CD4-positive, alpha-beta T cell treated with Interferon gamma for 1 hour (primary cell): ENCODE data around the gene PAM.
A peak's percentile ranks its signal among the peaks of the same experiment; 100 is the strongest.

ENCODE experiments used
- DNase-seq: peaks from one replicate; pipeline ENCODE4 v3.0.0-alpha.2; 2020

Gene PAM

DNA sequence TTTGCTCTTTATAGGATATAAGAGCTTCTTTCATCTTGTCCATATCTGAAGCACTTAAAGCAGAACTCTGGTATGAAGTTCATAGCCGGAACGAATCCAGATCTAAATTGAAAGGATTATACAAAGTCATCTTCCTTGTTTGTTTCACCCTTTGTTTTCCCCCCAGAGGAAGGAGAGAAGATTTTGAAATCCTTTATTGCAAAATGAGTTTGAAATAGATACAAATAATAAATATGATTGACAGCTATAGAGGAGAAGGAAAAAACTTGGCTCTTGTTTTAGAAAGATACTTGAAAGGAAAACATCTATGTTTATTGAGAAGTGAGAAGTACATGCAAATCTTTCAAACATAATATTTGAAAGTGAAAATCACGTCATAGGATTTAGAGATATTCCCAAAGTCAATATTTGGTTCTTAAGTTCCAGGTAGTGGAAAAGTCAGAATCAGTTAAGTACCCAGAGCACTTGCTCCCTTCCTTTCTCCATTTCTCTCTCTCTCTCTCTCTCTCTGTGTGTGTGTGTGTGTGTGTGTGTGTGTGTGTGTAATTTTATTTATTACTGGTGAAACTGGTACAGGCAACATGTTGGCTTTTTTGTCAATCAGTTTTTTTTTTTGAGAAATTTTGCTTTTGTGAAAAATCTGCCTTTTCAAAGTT, 27.2 kb downstream of the PAM start:
- no peak for DNase-seq

DNA sequence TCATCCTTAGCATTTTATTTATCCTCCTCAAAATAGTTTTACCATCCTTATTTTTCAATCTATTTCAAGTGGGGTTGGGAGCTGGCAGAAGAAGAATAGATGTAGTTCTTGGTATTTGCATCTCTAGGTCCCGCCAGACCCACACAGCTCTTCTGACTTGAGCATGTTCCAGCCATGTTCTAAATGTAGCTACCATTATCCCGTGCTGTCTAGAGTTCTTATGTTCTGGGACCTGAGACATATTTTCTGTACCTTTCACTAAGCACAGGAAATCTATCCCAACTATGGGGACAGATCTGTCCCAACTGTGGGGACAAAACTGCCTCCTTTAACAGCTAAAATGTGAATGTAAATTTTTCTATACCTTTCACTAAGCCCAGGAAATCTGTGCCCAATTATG, 32.0 kb downstream of the PAM start:
- no peak for DNase-seq

GRCh38 chr5:102788788-102789187, 33.7 kb downstream of the PAM start:
- no peak for DNase-seq

DNA sequence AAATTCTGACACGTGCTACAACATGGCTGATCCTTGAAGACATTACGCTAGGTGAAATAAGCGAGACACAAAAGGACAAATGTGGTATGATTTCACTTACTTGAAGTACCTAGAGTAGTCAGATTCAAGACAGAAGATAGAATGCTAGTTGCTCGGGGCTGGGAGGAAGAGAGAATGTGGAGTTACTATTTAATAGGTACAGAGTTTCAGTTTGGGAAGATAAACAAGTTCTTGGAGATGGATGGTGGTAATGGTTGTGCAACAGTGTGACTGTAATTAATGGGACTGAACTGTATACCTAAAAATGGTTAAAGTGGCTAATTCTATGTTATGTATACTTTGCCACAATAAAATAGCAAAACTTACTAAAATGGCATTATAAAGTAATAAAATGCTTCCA, 34.4 kb downstream of the PAM start:
- DNase-seq: no peak

DNA sequence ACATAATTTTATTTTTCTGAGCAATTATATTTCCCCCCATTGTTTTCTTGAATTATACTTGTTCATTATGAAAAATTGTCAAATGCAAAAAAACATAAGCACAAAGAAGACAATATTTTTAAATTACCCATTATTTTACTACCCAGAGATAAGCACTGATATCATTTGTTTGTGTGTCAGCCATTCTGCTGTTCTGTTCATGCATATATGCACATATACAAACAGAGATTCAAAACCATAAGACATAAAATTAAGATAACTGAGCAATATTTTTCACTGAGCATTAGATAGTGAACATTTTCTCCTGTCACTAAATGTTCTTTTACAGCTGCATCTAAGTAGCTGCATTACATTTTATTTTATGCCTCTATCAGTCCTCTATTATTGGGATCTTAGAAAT, 35.6 kb downstream of the PAM start:
- DNase-seq: no peak

DNA sequence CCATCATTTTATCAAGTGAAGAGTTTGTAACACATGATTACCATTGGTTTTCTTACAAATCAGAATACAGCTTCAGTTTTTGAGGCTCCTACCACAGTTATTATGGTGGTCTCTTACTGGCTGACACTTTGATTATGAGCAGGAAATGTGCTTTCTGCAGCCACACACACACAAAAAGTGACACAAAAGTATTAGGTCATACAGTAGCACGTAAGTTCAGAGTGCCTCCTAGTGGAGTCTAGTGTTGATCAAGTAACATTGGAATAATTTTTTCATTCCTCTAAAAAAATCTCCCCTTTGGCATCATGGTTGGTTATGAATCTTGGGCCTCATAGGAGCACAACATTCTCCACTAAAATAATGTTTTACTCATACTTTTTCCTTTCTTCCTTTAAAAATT, 37.6 kb downstream of the PAM start:
- DNase-seq: no peak

DNA sequence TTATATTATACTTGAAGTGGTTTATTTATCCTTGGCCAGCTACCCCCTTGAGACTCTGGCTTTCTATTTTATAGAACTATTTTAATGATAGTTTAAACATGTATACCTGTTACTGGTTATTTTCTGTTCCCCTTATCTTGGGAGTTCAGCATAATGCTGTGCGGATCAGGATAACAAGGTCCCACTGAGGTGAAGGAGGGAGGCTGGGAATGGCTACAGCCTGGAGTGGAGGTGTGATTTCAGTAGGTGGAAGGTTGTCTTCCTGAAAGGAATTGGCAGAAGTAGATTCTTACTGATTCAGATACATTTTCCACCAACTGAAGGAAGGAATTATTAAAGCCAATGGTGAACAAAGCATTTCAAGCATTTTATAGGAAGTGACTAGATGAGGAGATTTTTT, 38.9 kb downstream of the PAM start:
- no peak for DNase-seq

DNA sequence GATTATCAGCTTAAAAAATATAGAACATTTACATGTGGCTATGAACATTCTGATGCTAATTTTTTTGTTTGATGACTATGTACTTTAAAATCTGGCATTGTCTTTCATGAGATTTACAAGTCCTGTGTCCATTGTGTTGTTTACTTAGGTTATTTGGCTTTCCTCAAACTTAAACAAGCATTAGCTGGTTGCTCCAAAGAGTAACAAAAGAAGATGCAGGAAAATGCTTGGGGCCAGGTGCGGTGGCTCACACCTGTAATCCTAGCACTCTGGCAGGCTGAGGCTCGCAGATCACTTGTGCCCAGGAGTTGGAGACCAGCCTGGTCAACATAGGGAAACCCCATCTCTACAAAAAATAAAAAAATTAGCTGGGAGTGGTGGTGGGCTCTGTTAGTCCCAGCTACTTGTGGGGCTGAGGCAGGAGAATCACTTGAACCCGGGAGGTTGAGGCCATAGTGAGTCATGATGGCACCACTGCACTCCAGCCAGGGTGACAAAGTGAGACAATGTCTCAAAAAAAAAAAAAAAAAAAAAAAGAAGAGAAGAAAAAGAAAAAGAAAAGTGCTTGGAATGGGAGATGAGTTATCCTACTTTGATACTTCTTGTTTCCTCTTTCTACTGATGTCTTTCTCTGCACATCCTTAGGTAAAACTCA, 39.7 kb downstream of the PAM start:
- DNase-seq: no peak

GRCh38 chr5:102795526-102795925, 40.4 kb downstream of the PAM start:
- no peak for DNase-seq

GRCh38 chr5:102796009-102796408, 40.9 kb downstream of the PAM start:
- DNase-seq: no peak

DNA sequence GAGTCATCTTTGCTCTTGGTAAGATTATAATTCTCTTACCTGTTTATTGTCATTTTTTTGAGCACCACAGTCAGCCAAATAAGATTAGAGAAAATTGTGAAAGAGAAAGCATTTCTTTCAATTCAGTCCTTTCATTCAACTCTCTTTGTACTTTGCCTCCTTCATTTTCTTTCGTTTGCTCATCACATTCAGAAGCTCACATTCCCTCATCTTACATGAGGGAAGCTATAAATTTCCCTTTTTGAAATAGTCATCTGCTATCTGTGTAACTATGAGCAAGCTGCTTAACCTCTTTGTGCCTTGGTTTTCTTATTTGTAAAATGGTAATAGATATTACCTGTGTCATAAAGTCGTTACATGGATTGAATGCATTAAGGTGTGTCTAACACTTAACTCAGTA, 41.4 kb downstream of the PAM start:
- no peak for DNase-seq

GRCh38 chr5:102797322-102797884, 42.3 kb downstream of the PAM start:
- DNase-seq: no peak

DNA sequence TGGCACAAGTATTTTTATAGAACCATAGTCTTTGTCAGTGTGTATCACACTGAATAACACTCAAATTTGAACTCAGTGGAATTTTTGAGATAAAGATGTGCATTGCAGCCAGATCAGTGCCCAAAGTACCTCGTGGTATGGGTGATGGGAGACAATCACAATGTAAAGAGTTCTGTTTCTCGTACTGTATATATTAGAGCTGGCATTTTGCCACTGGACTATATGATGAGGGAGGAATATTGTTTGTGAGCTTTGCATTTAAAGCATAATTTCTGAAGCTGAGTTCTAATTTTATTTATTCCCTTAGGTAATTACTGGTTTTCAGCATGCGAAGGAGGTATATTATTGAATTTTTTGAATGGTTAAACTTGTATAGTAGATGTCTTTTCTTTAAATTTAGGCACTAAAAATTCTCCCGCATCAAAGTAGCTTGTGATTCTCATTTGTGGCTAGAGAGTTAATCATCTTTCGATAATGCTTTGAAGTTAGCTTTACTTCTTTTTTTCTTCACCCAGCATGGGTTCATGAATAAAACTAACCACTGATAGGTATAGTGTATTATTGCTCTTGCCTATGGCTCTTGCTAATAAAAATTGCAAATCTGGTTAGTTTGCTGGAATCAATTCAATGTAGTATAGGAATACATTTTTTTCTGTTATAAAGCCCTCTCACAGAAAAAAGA, 43.1 kb downstream of the PAM start:
- DNase-seq: no peak

DNA sequence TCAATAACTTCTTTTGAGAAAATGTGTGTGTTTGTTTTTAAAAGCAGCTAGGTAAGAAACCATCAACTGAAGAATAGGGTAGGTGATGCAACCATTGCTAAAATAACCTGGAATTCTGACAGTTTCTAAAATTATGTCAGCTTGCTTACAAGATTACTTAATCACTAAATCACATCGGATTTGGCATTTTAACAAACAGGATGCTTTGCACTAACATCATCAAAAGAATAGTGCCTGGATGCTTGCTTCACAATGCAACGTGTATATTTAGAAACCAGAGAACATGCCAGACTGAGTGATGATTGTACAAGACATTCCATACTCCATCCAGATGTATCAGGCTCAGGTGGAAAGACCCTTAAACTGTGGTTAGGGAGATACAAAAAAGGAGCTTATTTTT, 43.9 kb downstream of the PAM start:
- DNase-seq: no peak

DNA sequence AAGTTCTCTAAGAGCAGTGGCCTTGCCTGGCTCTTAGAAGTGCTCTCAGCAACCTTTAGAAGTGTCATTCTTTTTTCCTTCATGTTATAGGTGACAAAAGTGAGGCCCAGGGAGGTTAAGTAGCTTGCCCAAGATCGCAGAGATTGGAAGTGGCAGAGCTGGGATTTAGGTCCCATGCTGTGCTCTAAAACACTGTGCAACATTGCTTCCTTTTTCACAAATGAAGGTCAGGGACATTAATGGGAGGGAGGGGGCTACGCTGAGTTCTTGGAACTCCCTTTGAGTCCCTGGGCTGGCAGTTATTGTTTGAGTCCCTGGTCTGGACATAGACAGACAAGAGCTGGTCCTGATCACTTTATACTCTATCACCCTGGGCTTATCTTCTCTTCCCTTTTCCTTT, 45.3 kb downstream of the PAM start:
- no peak for DNase-seq

DNA sequence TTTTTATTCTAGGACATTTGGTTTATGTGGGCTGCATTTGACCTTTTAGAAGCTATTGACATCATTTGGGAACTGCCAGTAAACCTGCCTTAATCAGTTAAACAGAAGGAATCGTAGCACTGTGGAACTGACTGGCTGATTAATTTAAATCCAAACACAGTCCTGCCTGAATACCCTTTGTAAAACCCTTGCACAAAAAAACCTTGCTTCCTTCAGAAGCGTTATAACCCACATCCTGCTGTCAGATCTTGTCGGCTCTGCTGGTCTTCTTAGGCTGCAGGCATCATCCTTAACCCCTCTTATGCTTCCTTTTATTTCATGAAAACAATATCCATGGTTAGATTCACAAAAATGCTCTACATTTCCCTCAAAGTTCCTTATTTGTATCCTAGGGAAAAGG, 46.3 kb downstream of the PAM start:
- peak; percentile 24 for DNase-seq

GRCh38 chr5:102802708-102803458, 47.8 kb downstream of the PAM start:
- DNase-seq: no peak

DNA sequence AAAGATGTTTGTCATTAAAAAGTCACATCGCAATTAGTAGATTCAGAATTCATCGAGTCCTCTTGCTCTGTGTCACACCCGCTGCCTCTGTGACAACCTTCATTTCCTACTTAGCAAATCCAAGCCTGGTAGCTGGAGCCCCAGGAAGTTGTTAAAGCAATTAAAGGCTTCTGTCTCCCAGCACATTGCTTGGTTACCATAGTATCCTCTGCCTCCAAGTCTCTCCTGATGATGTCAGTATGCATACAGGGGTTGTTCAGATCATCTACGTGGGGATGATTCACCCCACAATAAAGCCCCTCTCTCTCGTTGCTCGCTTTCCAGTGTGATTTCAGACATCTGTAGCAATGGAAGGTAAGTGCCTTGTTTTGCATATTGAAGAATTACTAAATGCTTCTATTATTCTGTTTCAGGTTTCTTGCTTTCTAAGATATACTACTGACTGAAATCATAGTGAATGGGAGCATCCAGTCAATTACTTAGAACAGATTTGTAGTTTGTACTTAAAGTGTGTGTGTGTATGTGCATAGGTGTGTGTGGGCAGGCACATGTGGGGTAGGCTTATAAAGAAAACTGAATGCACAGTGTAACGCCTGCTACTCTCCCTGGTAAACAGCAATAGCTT, 52.9 kb downstream of the PAM start:
- no peak for DNase-seq

GRCh38 chr5:102809033-102809432, 53.9 kb downstream of the PAM start:
- no peak for DNase-seq

- DNase-seq: no peak
Observed at GRCh38 chr5:102811972-102812371, 56.9 kb downstream of the PAM start.

DNA sequence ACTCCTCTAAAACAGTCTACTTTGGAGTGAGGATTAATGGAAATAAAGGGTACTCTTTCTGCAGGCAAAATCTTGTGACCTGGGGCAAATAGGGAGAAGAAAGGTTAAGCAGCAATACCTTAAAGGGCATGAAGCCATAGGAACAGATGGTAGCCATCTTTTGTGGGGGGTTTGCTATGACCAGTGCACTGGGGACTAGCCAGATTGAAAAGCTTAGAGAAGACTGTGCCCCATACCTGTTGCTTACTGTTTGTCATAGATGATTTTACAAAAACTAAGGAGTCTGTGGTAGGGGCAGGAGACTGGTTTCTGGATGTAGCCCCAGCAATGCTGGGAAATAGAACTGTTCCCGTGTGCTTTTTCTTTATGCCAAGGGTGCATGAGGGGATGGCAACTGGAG, 58.6 kb downstream of the PAM start:
- no peak for DNase-seq

DNA sequence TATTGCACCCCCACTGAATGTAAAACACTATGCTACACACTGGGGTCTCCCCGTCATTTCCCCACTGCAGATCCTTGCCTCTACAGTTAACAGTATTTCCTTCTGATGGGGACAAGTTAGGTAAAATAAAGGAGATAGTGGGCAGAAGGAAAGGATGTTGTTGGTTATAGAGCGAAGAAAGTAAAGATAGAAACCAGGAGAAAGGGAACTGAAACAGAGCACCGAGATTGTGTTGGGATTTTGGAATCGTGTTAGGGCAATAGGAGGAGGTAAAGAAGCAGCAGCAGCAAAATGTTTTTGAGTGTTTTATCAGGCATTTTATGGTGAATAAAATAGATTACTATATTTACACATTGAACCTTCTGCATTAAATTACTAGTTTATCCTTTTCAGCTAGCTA, 60.0 kb downstream of the PAM start:
- no peak for DNase-seq
